Activated CD8-positive, alpha-beta memory T cell treated with anti-CD3 and anti-CD28 coated beads, Interleukin-2, amount 10 ng/mL, durations not matched to agents 7 days and 5 days (primary cell): ENCODE results near the gene EFNA1. TPM values are rescaled to one million over a fixed set of nuclear protein-coding genes. Genes with fewer than 3 reads are reported as not detected.

Experiments
- ATAC-seq: fragments of 150-1000 bp; cut with Tn5 transposase; one replicate; pipeline ENCODE4 v1.10.0; 2021; ENCODE audit warnings: moderate library complexity
- CTCF ChIA-PET: fragments of 350-600 bp; sonication (Branson Sonifier 250); formaldehyde crosslinking; loops from one replicate; lab custom pipeline; 2021; ENCODE audit warnings: antibody characterized with exemption; lab: Charles Lee
- DNase-seq: peaks from one replicate; pipeline ENCODE4 v3.0.0-alpha.2; 2020
- H3K27ac Mint-ChIP-seq: one replicate; pipeline ENCODE4 v1.8.0; 2021; ENCODE audit warnings: mild to moderate bottlenecking, mixed read lengths
- H3K27me3 Mint-ChIP-seq: one replicate; pipeline ENCODE4 v1.8.0; 2021; ENCODE audit warnings: mixed read lengths
- H3K36me3 Mint-ChIP-seq: one replicate; pipeline ENCODE4 v1.8.0; 2021; ENCODE audit warnings: mild to moderate bottlenecking, mixed read lengths
- H3K4me1 Mint-ChIP-seq: one replicate; pipeline ENCODE4 v1.8.0; 2021; ENCODE audit warnings: mixed read lengths
- H3K4me3 Mint-ChIP-seq: one replicate; pipeline ENCODE4 v1.8.0; 2021; ENCODE audit warnings: mild to moderate bottlenecking, moderate library complexity, mixed read lengths
- H3K9me3 Mint-ChIP-seq: one replicate; pipeline ENCODE4 v1.8.0; 2022; ENCODE audit warnings: low read depth, mixed read lengths
- total RNA-seq, 2 experiments: library from RNA; stranded (reverse); gene quantifications; one replicate each; pipeline ENCODE4 v1.2.3, GENCODE V29; 2021

EFNA1 gene
- total RNA-seq, 2 experiments from 2014 or later, result not detected

DNA sequence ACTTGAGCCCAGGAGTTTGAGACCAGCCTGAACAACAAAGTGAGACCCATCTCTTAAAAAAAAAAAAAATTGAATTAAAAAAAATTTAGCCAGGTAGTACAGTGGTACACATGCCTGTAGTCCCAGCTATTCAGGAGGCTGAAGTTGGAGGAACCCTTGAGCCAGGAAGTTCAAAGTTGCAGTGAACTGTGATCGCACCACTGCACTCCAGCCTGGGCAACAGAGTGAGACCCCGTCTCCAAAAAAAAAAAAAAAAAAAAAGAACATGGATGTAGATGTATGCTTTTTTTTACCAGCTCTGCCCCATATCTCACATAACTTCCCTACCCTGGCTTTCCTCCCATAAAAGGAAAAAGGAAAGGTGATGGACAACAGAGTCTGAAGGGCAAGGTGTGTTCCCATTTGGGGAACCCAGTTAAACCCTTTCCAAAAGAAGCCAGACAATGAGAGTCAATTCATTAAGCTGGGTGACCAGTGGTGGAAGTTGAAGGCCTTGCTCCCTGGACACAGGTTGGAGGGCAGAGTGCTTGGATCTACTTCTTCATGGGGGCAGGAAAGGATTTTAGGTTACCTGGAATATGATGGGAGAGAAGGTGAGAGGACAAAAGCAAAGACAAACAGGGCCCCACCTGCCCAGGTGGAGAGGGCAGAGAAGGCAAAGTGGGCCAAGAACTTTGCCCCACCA is 42.6 kb downstream of the EFNA1 start:
- Mint-ChIP-seq H3K4me3 (no peak overlapping the region), H3K27ac (no peak overlapping the region), H3K9me3 (no peaks in the 10 kb centered on the region), H3K27me3 (no peaks in the 10 kb centered on the region), H3K4me1 (peaks cover 41% of the 10 kb centered on the region), H3K36me3 (peaks cover 8% of the 10 kb centered on the region)
- CTCF ChIA-PET, result interaction anchor here (1.2 to 13.0 kb wide), 6 partner anchors 23 to 106 kb away, joined by 3 to 295 read pairs (median 90); no protein-coding TSS in a partner anchor
- DNase-seq (peak; percentile 29), ATAC-seq (no peak)

DNA sequence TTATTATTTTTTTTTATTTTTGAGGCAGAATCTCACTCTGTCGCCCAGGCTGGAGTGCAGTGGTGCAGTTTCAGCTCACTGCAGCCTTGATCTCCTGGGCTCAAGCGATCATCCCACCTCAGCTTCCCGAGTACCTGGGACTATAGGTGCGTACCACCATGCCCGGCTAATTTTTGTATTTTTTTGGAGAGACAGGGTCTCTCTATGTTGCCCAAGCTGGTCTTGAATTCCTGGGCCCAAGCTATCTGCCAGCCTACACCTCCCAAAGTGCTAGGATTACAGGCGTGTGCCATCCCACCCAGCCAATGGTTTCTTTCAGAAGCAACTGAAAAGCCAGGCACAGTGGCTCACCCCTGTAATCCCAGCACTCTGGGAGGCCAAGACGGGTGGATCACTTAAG is 43.1 kb downstream of the EFNA1 start:
- H3K27ac Mint-ChIP-seq, result no peak overlapping the region
- peaks cover 8% of the 10 kb centered on the region for H3K36me3 Mint-ChIP-seq
- ATAC-seq (no peak), DNase-seq (peak; percentile 38)
- peaks cover 47% of the 10 kb centered on the region for H3K4me1 Mint-ChIP-seq
- no peak overlapping the region for H3K4me3 Mint-ChIP-seq
- no peaks in the 10 kb centered on the region for H3K27me3 Mint-ChIP-seq
- CTCF ChIA-PET, result interaction anchor here (0.7 to 13.0 kb wide), 5 partner anchors 22 to 86 kb away, joined by 3 to 295 read pairs (median 117); no protein-coding TSS in a partner anchor
- H3K9me3 Mint-ChIP-seq, result no peaks in the 10 kb centered on the region

DNA sequence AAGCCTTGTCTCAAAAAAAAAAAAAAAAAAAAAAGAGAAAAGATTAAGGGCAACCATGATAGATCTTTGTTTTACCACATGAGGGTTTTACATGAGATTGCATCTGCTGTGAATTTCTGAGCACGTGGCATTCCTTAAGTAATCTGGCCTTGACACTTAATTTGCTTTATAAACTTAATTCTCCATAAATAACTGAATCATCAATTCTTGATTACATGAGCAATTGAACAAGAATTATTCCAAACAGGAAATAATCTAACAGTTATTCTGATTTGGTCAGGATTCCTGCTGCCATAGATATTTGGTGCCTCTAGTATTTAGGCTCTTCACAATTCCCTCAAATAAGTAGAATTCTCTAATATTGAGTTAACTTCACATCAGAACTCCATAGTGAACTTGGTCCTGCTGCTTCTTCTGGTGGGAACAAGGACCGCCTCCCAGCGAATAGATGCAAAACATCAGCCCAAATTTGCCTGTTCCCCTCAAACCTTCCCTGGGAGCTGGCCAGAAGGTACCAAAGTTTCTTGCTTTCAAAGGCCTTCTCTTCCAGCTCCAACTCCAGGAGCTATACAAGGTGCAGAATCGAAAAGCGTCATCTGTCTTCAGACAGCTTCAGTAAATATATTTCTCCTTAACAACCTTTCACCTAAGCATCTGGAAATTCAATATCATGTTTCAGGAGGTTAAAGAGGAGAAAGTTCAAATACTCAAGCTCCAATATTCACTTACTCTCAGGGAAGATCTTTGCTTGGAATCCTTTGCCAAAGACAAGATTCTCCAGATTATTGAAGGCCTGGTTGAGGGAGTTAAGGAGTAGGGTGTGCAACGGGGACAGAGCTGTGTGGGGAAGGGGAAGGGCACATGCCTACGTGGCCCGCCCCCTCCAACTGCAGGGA is 44.4 kb downstream of the EFNA1 start:
- CTCF ChIA-PET, result interaction anchor here (0.7 to 13.0 kb wide), 38 partner anchors 10 to 1623 kb away, joined by 3 to 295 read pairs (median 6); partner anchors contain the start of genes ADAM15, DPM3, EFNA4 and LMNA
- Mint-ChIP-seq H3K27ac (peak overlapping the region; percentile 90), H3K36me3 (peaks cover 8% of the 10 kb centered on the region), H3K27me3 (no peaks in the 10 kb centered on the region), H3K9me3 (no peaks in the 10 kb centered on the region), H3K4me1 (peaks cover 56% of the 10 kb centered on the region), H3K4me3 (peak overlapping the region; percentile 82)
- DNase-seq (peak; percentile 38), ATAC-seq (peak; percentile 32)

DNA sequence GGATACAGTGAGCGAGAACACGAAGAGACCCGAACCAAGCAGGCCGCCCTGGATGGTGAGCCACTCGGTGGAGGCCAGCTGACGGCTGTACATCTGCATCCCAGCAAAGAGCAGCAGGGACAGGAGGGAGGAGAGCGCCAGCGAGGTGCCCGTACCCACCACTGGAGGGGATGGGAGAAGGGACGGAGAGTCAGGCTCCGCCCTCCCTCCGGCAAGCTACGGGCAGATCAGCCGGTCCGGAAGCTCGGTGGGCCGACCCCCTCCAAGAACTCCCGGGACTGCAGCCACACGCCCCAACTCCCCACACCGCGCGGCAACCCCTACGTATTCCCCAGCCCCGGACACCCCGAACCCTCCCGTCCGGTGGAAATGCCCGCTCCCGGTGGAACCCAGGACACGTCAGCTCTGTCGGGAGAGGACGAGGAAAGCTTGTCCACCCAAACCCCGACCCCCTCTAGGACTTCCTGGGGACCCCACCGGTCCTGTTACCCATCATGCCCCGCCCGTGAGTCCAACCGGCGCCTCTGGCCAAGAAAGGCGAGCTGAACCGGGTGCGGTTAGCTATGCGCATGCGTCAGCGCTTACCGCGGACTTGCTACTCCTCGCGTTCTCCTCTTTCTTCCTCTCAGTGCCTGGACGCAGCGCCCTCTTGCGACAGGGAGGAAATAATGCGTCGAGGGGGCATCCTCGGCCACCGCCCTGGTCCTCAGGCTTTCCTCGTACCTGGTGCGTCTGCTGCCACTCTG is 45.2 kb downstream of the EFNA1 start, which contains the start of gene KRTCAP2:
Gene KRTCAP2, minus strand, starts transcription at position 573 of the 746 bp plus-strand sequence. Its CDS starts 80 bp downstream, at position 493.
- Mint-ChIP-seq H3K9me3 (no peaks in the 10 kb centered on the region), H3K27me3 (no peaks in the 10 kb centered on the region), H3K4me1 (peaks cover 51% of the 10 kb centered on the region), H3K36me3 (peaks cover 10% of the 10 kb centered on the region), H3K27ac (peak within 1 kb of the TSS; percentile 90), H3K4me3 (peak within 1 kb of the TSS; percentile 82)
- ATAC-seq (peak; percentile 84), DNase-seq (peak; percentile 98)
- CTCF ChIA-PET, result interaction anchor here (0.6 to 13.0 kb wide), 52 partner anchors 8 to 1622 kb away, joined by 3 to 295 read pairs (median 4); partner anchors contain the start of genes ADAM15, DPM3, EFNA4 and FLAD1

DNA sequence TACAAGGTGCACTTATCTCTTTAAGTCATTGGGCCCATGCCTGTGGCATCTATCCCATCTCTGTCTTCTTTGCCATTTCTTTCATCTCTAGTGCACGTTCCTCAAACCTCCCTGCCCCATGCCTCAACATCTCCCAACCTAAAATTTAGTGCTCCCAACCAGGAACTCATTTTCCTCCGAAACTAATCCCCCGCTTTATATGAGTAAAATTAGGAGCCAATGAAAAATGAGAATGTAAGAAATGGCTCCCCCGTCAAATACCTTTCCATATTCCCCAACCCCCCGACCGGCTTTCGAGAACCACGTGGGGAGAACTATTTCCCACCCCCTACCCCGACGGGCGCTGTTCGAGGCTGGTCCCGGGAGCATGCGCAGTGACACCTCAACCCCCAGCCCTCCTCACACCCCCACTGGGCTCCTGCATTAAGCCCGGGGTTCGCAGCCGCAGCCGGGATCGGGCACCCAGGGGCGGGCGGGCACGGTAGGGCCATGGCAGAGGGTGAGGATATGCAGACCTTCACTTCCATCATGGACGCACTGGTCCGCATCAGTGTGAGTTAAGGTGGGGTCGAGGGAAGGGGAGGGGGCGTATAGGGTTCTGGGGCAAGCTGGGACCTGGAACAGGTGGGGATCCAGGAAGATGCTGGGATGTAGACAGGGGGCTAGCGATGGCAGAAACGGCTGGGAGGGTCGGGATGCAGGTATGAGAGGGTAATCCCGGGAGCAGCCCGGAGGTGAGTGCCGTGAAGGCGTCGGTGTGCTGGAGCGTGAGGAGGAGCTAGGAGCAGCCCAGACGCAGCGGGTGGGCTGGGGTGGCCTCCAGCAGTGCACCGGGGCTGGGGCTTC is 46.0 kb downstream of the EFNA1 start, which contains the start of gene TRIM46:
Gene TRIM46, plus strand, starts transcription at position 372 of the 846 bp plus-strand sequence. Its CDS starts 118 bp downstream, at position 490.
- peaks cover 50% of the 10 kb centered on the region for H3K4me1 Mint-ChIP-seq
- peak within 1 kb of the TSS; percentile 90 for H3K27ac Mint-ChIP-seq
- H3K4me3 Mint-ChIP-seq, result peak within 1 kb of the TSS; percentile 82

DNA sequence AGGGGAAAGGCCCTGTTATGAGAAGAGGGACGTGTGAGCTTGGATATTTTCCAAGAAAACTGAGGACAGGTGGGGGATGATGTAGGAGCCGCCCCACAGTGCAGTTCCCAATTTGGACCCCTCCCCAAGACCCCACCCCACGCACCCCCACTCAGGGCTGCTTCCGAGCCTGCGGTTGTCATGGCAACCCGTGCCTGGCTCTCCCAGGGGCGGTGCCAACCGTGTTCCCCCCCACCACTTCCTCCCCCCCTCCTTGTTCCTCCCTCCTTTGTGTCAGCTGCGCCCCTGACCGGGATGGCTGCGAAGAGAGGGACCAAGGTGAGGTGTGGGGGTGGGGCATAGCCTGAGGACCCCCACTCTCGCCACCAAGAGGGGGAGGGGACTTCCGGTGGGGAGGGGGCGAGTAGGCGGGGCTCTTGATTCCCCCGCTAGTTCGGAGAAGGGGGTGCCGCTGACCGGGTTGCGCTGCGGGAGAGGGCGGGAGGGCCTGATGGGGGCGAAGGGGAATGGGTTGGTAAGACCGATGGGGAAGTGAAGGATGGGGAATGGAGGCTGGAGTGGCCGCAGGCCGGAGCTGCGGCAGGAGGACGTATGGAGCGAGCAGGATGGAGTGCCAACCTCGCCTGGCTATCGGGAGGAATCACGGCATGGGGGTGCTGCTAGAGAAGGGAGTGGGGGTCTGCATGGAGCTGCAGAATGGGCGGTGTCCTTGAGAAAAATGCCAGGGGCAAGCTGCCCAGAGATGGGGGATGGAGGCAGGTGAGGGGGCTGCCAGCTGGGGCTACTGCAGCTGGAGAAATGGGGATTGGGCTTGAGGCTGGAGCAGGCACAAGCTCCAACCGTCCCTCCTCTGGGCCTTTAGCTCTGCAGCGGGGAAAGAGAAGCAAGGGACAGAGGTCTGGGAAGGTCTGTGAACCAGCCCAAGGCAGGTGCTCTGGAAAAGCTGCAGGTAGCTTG is 46.9 kb downstream of the EFNA1 start:
- DNase-seq, result peak; percentile 80
- Mint-ChIP-seq H3K27me3 (no peaks in the 10 kb centered on the region), H3K27ac (peak overlapping the region; percentile 90), H3K9me3 (no peaks in the 10 kb centered on the region), H3K36me3 (peaks cover 14% of the 10 kb centered on the region), H3K4me1 (peaks cover 50% of the 10 kb centered on the region), H3K4me3 (peak overlapping the region; percentile 82)
- ATAC-seq, result no peak
- CTCF ChIA-PET, result interaction anchor here (0.9 to 13.0 kb wide), 12 partner anchors 10 to 113 kb away, joined by 3 to 295 read pairs (median 10); partner anchors contain the start of genes DPM3, MTX1 and THBS3

More for the DNA sequence above, 46.0 kb downstream of the EFNA1 start, which contains the start of gene TRIM46:
- CTCF ChIA-PET, result interaction anchor here (0.7 to 13.0 kb wide), 40 partner anchors 9 to 218 kb away, joined by 3 to 295 read pairs (median 6); partner anchors contain the start of genes ADAM15, DPM3, EFNA4 and MTX1
- Mint-ChIP-seq H3K27me3 (no peaks in the 10 kb centered on the region), H3K9me3 (no peaks in the 10 kb centered on the region), H3K36me3 (peaks cover 13% of the 10 kb centered on the region)
- DNase-seq (peak; percentile 85), ATAC-seq (peak; percentile 50)

DNA sequence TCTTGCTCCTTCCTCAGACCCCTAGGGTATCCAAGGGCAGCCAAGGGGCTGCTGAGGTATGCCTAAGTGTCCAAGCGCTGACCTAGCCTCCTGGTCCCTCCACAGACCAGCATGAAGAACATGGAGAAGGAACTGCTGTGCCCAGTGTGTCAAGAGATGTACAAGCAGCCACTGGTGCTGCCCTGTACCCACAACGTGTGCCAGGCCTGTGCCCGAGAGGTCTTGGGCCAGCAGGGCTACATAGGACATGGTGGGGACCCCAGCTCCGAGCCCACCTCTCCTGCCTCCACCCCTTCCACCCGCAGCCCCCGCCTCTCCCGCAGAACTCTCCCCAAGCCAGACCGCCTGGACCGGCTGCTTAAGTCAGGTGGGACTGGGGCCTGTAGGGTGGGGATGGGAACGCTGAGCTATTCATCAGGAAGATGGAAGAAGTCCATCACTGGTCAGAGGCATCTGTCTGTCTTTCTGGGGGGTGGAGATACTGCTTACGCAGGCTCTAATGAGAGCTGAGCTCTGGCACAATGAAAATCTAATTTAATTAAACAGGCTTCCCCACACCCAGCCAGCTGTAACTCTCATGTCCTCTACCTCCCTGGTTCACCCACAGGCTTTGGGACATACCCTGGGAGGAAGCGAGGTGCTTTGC is 47.7 kb downstream of the EFNA1 start:
- H3K4me1 Mint-ChIP-seq, result peaks cover 48% of the 10 kb centered on the region
- DNase-seq, result peak; percentile 41
- no peaks in the 10 kb centered on the region for H3K27me3 Mint-ChIP-seq
- H3K36me3 Mint-ChIP-seq, result peaks cover 13% of the 10 kb centered on the region
- H3K4me3 Mint-ChIP-seq, result peak overlapping the region; percentile 82
- no peaks in the 10 kb centered on the region for H3K9me3 Mint-ChIP-seq
- no peak for ATAC-seq
- CTCF ChIA-PET, result interaction anchor here (0.7 to 13.0 kb wide), 13 partner anchors 9 to 114 kb away, joined by 3 to 295 read pairs (median 8); partner anchors contain the start of genes DPM3, MTX1 and THBS3
- H3K27ac Mint-ChIP-seq, result peak overlapping the region; percentile 66

DNA sequence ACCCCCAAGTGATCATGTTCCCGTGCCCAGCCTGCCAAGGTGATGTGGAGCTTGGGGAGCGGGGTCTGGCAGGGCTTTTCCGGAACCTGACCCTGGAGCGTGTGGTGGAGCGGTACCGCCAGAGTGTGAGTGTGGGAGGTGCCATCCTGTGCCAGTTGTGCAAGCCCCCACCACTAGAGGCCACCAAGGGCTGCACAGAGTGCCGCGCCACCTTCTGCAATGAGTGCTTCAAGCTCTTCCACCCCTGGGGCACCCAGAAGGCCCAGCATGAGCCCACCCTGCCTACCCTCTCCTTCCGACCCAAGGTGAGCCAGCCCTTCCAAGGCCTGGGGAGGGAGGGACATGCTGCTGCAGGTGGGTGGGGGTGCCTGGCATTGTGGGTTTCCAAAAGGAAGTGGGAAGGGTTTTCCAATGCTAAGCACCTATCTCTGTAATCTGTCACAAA is 48.3 kb downstream of the EFNA1 start:
- H3K27ac Mint-ChIP-seq, result peak overlapping the region; percentile 72
- DNase-seq (peak; percentile 56), ATAC-seq (no peak)
- peaks cover 13% of the 10 kb centered on the region for H3K36me3 Mint-ChIP-seq
- CTCF ChIA-PET, result interaction anchor here (0.7 to 13.0 kb wide), 10 partner anchors 9 to 90 kb away, joined by 3 to 295 read pairs (median 15); partner anchors contain the start of genes MTX1 and THBS3
- H3K9me3 Mint-ChIP-seq, result no peaks in the 10 kb centered on the region
- H3K4me1 Mint-ChIP-seq, result peaks cover 47% of the 10 kb centered on the region
- H3K27me3 Mint-ChIP-seq, result no peaks in the 10 kb centered on the region
- no peak overlapping the region for H3K4me3 Mint-ChIP-seq

DNA sequence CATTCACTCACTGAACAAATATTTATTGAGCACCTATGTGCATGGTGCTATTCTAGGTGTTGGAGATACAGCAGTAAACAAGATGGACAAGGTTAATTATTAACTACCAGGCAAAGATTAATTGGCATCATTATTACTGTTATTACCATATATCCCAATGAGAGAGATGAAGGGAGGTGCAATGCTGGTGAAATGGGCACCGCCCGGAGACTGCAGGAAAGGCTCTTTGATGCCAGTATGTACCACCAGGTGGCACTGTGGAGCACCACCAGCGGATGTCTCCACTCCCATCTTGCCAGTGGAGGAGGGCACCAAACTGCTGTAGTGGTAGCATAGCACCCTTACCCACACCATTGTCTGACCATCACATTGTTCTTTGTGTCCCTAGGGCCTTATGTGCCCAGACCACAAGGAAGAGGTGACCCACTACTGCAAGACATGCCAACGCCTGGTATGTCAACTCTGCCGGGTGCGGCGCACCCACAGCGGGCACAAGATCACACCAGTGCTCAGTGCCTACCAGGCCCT is 48.9 kb downstream of the EFNA1 start:
- peaks cover 16% of the 10 kb centered on the region for H3K36me3 Mint-ChIP-seq
- peak overlapping the region; percentile 72 for H3K27ac Mint-ChIP-seq
- no peaks in the 10 kb centered on the region for H3K27me3 Mint-ChIP-seq
- CTCF ChIA-PET, result interaction anchor here (0.7 to 13.0 kb wide), 19 partner anchors 8 to 416 kb away, joined by 3 to 295 read pairs (median 4); partner anchors contain the start of genes FDPS, MTX1 and THBS3
- DNase-seq (peak; percentile 89), ATAC-seq (peak; percentile 27)
- H3K4me3 Mint-ChIP-seq, result peak overlapping the region; percentile 16
- H3K4me1 Mint-ChIP-seq, result peaks cover 47% of the 10 kb centered on the region
- H3K9me3 Mint-ChIP-seq, result no peaks in the 10 kb centered on the region
